AG04450 (cell line): ENCODE data around the gene KIFC1. TPM values are rescaled to one million over a fixed set of nuclear protein-coding genes. Genes with fewer than 3 reads are reported as not detected.

Experiments
- CTCF ChIA-PET: fragments of 300-600, 350-600 bp; formaldehyde crosslinking; extraction: SDS; loops from one replicate; lab custom pipeline; 2022; ENCODE audit warnings: antibody characterized with exemption, inconsistent platforms; lab: Charles Lee
- POLR2A ChIA-PET: fragments of 350-600 bp; formaldehyde crosslinking; extraction: SDS; loops from one replicate; lab custom pipeline; 2021; ENCODE audit warnings: antibody characterized with exemption, inconsistent platforms; lab: Yijun Ruan, JAX
- DNase-seq: peaks from one replicate; pipeline ENCODE4 v3.0.0-alpha.2; 2011; ENCODE audit warnings: low read depth, low spot score
- H3K27ac ChIP-seq: one replicate; pipeline ENCODE4 v1.5.1; 2012; ENCODE audit warnings: low read depth, low read length, control low read depth
- H3K27me3 ChIP-seq: one replicate; pipeline ENCODE4 v1.6.0; 2012; ENCODE audit warnings: low read length; ENCODE audit not compliant: control insufficient read depth, insufficient read depth
- H3K4me3 ChIP-seq: 2 replicates; pipeline ENCODE4 v1.5.1; 2011; ENCODE audit warnings: mild to moderate bottlenecking, low read depth, low read length, control low read depth
- H3K9me3 ChIP-seq: 2 replicates; pipeline ENCODE4 v1.5.1; 2012; ENCODE audit warnings: low read length; ENCODE audit not compliant: control insufficient read depth, insufficient read depth
- CTCF ChIP-seq: IDR thresholded peaks from 2 replicates; pipeline ENCODE4 v1.5.1; 2011; ENCODE audit warnings: low read depth, low read length, control low read depth, inconsistent platforms
- polyA plus RNA-seq: library from polyadenylated mRNA; depleted of rRNA; stranded (reverse); fragments of >200 nt; gene quantifications from 2 replicates; pipeline ENCODE4 v1.2.3, GENCODE V29; 2011

The KIFC1 gene
- polyA plus RNA-seq, 1 experiment = 10.2 TPM

GRCh38 chr6:33443619-33444504, 52.2 kb downstream of the KIFC1 start:
- no peak overlapping the region for H3K27ac ChIP-seq
- CTCF ChIA-PET = no interaction called here
- H3K4me3 ChIP-seq = no peak overlapping the region
- no peak for DNase-seq
- no peaks in the 10 kb centered on the region for H3K27me3 ChIP-seq
- TF ChIP-seq CTCF = no peak
- H3K9me3 ChIP-seq = no peaks in the 10 kb centered on the region
- POLR2A ChIA-PET = interaction anchor here (1.1 kb wide), 1 partner anchor 11 kb away, joined by 5 read pairs; the partner anchor contains the start of gene ZBTB9

GRCh38 chr6:33445119-33445603, 53.5 kb downstream of the KIFC1 start:
- Histone ChIP-seq H3K27me3 (no peaks in the 10 kb centered on the region), H3K4me3 (no peak overlapping the region), H3K9me3 (no peaks in the 10 kb centered on the region), H3K27ac (no peak overlapping the region)
- ChIA-PET POLR2A (interaction anchor here (0.6 to 1.1 kb wide), 3 partner anchors 9 to 31 kb away, joined by 3 to 5 read pairs (median 4); partner anchors contain the start of gene ZBTB9), CTCF (no interaction called here)
- no peak for TF ChIP-seq CTCF
- no peak for DNase-seq

- DNase-seq = no peak
- CTCF ChIA-PET = no interaction called here
- no peak for TF ChIP-seq CTCF
- POLR2A ChIA-PET = interaction anchor here (1.0 kb wide), 1 partner anchor 8 kb away, joined by 3 read pairs; the partner anchor contains the start of gene ZBTB9
- Histone ChIP-seq H3K4me3 (no peak overlapping the region), H3K9me3 (no peaks in the 10 kb centered on the region), H3K27ac (no peak overlapping the region), H3K27me3 (no peaks in the 10 kb centered on the region)
These were observed 54.7 kb downstream of the KIFC1 start for GRCh38 chr6:33446356-33446755.

- H3K27ac ChIP-seq = peak overlapping the region; percentile 11
These were observed 58.8 kb downstream of the KIFC1 start for GRCh38 chr6:33450434-33450833.

More at GRCh38 chr6:33450434-33450833, 58.8 kb downstream of the KIFC1 start:
- no peak for TF ChIP-seq CTCF
- ChIA-PET CTCF (interaction anchor here (0.9 kb wide), 1 partner anchor 60 kb away, joined by 3 read pairs; no protein-coding TSS in a partner anchor), POLR2A (no interaction called here)
- no peak overlapping the region for H3K4me3 ChIP-seq
- no peak for DNase-seq
- H3K9me3 ChIP-seq = no peaks in the 10 kb centered on the region
- H3K27me3 ChIP-seq = no peaks in the 10 kb centered on the region
